ENCODE results near the gene PALS2.

PALS2 gene
- 15.0 to 46.3 (median 30.5) reads per million in 3 experiments for total RNA-seq

GRCh38 chr7:24572997-24573553 lies at the start of gene PALS2:
Gene PALS2, plus strand, starts transcription at chr7:24573452. Its CDS starts 50,216 bp downstream, at chr7:24623668.
- DNase-seq, result peak; percentile 78

DNA sequence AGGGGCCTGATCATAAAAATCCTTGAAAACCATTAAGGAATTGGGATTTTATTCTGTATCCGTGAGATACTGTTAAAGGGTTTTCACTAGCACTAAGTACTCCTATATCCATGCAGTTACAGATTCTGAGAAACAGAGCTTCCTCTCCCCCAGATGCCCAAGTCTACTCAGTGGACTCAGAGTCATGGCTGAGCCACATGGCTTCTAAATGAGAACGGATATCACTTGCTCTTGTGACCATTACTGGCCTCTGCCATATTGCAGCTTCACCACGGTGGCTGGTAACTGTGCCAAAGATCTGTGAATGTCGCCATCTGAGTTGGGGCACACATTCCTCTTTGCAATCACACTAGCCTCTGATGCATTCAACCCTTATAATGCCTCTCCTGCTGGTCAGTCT lies 42.0 kb upstream of the PALS2 start:
- DNase-seq, result no peak

- DNase-seq, result no peak
These were observed 36.6 kb upstream of the PALS2 start for GRCh38 chr7:24536682-24537081.

DNA sequence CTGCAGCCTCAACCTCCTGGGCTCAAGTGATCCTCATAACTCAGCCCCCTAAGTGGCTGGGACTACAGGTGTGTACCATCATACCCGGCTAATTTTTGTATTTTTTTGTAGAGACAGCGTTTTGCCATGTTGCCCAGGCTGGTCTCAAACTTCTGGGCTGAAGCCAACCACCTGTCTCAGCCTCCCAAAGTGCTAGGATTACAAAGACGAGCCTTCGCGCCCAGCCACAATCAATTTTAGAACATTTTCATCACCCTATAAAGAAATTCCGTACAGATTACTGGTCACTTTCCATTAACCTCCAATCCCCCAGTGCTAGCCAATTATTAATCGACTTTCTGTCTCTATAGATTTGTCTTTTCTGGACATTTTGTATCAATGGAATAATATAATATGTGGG lies 32.3 kb upstream of the PALS2 start:
- no peak for DNase-seq

DNA sequence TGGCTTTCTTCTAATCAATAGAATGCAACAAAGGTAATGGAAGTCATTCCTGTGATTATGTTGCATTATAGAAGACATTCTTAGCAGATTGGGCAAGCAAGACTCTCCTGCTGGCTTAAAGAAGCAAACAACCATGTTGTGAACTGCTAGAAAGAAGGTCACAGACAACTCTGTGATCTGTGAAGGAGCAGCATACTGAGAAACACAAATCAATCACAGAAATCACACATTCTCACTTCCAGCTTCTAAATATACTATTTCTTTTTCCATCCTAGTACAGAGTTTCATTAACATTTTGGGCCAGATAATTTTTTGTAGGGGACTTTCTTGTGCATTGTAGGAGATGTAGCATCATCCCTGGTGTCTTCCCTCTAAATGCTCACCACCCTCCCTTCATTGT lies 28.0 kb upstream of the PALS2 start:
- DNase-seq, result no peak

DNA sequence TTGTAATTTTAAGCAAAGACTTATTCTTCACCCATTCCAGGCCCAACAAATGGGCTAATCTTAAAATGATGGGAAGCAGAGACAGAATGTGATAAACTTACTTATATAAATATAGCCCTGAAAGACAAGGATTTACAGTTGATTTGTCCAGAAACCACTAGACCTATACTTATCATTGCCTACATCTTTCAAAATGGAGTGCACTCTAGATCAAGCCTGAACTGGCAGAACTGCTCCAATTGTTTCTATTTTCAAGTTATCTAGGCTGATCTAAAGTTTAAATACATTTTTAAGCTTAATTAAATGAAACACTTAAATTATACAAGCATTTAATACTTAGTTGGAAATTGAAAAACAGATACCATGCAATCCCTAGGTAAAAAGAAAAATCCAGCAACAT lies 24.9 kb upstream of the PALS2 start:
- DNase-seq, result no peak

- DNase-seq, result no peak
These were observed 23.3 kb upstream of the PALS2 start for GRCh38 chr7:24549991-24550390.

DNA sequence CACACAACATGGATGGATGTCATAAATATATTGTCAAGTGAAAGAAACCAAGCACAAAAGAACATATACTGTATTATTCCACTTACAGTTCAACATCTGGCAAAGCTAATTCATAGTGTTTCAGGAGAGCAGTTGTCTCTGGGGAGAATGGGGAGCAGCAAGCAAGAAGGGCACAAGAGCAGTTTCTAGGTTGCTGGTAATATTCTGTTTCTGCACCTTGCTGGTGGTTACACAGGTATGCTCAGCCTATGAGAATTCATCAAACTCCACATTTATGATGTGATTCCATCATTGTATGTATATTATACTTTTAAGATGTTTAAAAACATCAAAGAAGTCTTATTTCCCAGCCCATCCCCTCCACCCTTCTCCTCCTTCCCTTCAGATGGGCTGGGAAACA lies 18.1 kb upstream of the PALS2 start:
- no peak for DNase-seq

- no peak for DNase-seq
These were observed 17.5 kb upstream of the PALS2 start for GRCh38 chr7:24555719-24556118.

DNA sequence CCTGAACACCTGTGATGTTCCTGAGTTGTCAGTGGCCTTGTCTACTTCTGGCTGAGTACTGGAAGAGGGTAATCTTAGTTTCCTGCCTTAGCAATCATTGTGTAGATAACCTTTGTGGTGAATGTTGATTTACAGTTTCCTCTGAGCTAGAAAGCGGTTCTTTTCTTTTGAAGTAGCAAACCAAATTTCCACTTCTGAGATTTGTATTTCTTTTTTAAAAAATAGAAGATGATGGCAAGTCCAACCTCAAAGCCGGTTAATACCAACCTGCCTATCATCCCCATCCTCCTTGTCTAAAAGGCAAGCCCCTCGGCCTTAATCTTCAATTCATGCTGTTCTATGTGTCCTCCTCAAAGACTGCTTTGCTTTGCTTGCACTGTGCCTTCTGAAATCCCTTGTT lies 12.5 kb upstream of the PALS2 start:
- DNase-seq, result peak; percentile 15

- DNase-seq, result no peak
These were observed 7.0 kb upstream of the PALS2 start for GRCh38 chr7:24566274-24566673.

DNA sequence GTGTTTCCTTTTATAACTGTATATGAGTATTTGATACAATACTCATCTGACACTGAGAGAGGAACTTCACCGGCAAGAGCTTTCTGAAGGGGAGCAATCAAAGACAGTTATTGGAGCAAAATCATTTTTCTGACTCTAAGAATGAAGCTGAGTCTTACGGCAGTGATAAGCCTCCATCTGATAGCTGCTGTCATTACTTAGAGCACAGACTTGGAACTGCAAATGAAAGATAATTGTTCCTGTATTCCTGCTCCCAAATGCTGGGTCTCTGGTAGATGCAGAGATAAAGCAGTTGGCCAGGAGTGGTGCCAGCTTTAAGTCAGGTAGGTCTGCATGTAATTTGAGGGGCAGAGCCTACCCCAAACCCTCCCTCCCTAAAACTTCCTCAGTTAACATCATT lies 2.3 kb upstream of the PALS2 start:
- no peak for DNase-seq

DNA sequence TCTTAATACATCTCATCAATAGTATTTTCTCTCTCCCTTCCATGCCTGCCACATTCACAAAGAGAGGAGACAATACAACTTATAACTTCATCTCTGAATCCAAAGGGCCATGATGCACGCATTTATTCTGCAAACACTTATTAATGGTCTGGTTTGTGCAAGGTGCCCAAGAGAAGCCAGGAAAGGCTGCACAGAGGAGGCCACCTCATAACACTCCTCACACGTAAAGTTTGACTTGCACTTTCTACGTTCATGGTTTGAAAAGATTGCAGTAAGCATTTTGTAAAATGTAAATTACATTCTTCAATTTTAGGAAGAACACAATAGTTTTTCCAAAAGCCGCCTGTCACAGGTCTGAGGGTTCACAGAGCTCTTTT lies 1.2 kb upstream of the PALS2 start:
- no peak for DNase-seq

DNA sequence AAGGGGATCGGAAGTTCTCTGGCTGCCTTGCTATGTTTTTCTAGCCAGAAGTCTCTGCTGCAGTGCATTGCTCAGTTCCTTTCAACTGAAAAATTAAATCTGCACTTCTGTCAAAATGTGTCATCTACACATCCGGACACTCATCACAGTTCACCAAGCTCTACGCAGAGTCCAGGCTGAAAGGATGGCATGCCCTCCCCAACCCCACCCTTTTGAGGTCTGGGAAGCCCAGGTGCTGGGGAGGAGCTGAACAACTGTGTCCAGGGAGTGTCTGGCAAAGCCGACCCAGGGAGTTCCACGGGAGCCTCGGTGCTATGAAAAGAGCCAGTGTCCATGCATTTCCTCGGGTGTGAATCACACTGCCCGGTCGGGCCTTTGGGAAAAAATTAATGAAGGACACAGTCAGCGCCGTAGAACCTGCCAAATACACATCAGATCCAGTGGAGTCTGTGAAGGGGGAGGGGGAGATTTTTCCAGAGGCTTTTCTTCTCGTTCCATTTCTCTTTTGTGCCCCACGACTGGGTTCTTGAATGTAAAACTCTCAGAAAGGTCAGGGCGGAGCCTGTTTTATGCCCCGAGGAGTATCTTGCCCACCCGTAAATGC lies 757 bp upstream of the PALS2 start:
- DNase-seq, result peak; percentile 15

DNA sequence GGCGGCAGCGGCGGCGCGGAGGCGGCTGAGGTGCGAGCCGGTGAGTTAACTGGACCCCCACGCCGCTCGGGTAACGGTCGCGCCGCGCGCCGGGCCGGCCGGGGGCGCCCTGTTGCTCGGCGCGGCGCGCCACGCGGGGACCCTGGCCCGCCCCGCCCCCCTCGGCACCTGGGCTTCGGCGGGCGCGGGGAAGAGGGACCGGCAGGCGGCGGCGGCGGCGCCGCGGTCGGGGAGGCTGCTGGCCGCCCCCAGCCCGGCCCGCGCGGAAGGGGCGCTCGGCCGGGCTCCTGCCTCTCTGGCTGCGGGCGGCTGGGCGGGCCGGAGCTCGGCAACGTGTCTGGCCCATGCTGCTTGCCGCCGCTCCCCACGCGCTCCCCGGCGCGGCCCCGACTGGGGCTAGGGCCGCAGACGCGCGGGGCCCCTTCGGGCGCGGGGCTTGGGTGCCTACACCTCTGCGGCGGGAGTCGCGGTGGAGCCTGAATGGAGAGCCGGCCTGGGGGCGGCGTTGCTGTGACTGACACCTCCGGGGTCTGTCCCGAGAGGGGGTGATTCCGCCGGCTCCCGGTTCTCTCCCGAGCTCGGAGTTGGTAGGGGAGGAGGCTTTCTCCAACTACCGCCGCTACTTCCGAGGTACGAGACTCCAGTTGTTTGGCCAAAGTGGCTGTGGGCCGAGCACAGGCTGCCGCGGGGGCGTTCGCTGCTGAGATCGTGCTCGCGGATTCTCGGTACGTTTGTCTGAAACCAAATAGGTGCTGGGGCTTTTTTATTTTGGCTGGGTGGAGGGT lies 494 bp downstream of the PALS2 start:
- DNase-seq, result peak; percentile 28

- DNase-seq, result no peak
These were observed 1.1 kb downstream of the PALS2 start for GRCh38 chr7:24574386-24574785.

DNA sequence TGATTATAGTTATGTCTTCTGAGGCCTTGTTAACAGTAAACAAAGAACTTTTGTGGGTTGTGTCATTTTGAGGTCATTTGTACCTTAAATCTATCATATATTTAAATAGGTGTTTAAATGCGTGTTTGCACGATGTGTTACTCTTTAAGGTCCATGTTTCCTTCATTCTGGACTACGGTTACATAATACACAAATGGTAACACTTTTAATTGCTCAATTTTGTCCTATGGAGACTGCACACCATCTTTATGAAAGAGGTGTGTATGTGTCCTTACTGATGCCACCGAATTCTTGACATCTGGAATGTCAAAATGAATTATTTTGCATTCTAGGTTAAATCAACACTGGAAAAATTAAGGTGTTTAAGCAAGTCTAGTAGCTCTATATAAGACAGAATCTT lies 1.7 kb downstream of the PALS2 start:
- no peak for DNase-seq

DNA sequence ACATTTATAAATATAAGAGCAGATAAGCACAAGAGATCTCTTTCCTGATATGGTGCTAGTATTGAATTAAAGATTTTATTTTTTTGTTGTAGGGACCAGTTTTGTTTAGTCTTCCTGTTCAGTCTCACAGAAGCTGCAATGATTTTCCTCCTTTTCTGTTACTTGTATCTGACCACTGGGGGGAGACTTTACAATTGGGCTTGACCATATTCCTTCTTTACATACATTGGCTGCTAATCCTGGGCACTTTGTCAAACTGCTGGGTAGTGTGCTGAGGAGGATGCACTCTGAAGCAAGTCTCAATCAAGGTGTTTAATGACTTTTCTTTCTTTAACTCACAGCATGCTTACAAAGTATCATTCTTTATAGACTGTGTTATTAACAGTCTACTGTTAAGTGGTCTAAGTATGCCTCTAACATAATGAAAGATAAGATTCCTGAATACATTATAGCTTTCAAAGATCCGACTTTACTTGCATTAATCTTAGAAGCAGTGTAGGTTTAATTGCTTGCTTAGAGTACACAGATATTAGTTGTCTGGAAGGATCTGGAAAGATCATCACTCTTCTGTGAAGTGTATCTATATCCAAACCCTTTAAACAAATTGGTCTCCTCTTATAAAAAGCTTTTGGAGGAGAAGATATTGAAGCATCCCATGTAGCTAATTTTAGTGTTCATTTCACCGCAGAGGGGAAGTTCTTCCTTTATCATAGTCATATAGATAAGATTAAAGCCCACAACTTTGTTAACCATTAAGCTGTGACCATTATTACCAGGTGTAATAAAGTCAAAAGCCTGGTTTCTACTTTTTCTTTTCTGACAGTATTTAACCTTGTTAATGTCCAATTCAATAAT lies 3.1 kb downstream of the PALS2 start:
- no peak for DNase-seq

DNA sequence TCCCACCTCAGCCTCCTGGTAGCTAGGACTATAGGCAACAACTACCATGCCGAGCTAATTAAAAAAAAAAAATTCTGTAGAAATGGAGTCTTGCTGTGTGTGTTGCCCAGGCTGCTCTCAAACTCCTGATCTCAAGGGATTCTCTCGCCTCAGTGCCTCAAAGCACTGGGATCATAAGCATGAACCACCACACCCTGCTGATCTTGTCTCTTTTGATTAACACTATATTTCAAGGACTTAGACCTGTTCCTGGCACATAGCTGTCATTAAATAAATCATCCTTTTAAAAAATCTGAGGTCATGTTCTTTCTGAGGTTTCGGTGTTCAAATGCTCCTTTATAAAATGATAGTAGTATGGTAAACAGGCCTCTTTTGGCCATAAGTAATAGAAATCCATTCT lies 4.8 kb downstream of the PALS2 start:
- DNase-seq, result no peak

DNA sequence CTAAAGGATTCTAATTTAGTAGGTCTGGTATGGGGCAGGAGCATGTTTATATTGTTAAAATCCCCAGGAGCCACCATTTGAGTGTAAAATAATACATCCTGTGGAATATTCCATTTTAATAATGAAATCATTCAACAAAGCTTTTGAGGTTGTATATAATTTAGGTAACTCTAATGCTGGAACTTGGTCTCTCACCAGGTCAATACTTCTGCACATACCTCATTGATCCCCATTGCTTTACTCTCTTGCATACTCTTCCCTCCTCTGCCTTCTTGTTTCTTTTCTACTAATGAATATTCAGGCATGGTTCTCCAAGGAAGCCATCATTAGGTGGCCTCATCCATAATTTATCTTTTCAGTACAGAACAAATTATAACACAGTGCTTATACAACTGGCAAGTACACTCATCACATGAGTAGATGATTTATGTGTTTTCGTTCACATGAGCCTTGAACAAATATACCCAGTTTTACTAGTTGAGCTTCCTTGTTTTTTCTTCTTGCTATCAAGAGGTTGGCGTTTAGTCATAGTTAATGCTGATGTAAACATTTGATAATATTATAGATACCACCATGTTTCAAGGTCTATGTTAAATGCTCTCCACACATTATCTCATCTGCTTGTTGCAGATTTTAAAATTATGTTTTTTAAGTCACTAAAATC lies 7.2 kb downstream of the PALS2 start:
- DNase-seq, result no peak

- DNase-seq, result no peak
These were observed 8.9 kb downstream of the PALS2 start for GRCh38 chr7:24582166-24582565.

DNA sequence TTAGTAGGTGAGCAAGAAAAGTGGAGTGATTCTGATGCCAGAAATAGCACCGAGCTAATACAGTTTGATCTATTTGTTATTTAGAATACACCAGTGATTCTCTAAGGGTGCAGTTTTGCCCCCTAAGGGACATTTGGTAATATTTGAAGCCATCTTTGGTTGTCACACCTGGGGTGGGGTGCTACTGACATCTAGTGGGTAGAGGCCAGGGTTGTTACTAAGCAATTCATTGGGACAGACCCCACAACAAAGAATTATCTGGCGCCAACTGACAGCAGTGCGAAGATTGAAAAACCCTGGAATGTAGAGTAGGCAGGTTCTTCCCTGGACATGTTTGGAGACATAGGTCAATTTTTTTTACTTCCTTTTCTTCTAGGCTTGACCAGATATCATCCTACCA lies 14.6 kb downstream of the PALS2 start:
- peak; percentile 36 for DNase-seq

DNA sequence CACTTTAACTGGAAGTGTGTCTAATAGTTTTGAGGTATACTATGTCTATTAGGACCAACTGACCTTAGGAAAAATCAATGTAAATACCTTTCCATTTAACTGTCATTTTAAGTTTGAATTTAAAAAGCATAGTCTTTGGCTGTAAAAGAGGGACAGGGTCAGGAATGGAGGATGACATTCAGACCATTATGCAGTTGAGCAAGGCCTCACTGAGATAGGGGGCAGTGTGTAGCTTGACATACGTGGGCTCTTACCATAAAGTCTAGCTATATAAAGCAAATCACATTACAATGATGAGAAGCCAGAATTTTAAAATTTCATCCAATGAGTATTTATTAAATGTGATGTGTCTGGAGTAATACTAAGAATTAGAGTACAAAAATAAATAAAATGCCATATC lies 17.9 kb downstream of the PALS2 start:
- DNase-seq, result no peak

All from central memory CD4-positive, alpha-beta T cell (primary cell).